ENCODE results near the gene AMER3. TPM values are rescaled to one million over a fixed set of nuclear protein-coding genes. Genes with fewer than 3 reads are reported as not detected.

AMER3 gene
- total and polyA plus RNA-seq, 2 of the 8 experiments (the other 6 are each of a cell fraction or from before 2014, with no cell fraction given): 0.15 to 0.19 TPM

DNA sequence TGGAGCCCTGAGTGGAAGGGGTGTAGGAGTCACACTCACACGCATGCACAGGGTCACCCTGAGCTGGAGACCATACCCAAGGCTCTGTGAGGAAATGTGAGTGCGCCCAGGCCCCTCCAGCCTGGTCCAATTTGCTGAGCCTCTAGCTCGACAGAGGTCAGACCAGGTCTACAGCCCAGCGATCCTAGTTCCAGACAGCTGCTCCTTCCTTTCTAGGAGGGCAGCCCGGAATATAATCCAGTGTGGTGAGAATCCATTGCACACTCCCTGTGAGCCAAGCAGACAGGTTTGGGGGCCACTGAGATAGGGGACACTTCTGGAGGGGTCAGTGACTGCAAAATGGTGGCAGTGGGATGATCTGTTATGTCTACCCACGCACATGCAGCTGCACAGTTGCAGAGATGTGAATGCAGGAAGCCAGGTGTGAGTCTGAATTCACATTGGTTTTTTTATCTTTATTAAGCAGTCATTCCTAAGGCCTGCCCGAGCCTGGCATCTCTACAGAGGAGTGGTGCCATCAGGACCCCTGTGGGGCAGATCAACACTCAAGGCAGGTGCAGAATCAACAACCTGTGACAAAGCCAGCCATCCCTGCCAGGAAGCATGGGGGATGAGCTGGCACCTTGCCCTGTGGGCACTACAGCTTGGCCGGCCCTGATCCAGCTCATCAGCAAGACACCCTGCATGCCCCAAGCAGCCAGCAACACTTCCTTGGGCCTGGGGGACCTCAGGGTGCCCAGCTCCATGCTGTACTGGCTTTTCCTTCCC is 26.6 kb upstream of the AMER3 start, which contains the start of gene GPR148 (continued):
- no peak for TF ChIP-seq KDM4A (IDR thresholded peaks at IDR 0.05; ENCODE audit: low read depth, low read length, severe bottlenecking)
- TF ChIP-seq, protein P1, sequence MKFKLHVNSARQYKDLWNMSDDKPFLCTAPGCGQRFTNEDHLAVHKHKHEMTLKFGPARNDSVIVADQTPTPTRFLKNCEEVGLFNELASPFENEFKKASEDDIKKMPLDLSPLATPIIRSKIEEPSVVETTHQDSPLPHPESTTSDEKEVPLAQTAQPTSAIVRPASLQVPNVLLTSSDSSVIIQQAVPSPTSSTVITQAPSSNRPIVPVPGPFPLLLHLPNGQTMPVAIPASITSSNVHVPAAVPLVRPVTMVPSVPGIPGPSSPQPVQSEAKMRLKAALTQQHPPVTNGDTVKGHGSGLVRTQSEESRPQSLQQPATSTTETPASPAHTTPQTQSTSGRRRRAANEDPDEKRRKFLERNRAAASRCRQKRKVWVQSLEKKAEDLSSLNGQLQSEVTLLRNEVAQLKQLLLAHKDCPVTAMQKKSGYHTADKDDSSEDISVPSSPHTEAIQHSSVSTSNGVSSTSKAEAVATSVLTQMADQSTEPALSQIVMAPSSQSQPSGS (IDR thresholded peaks at IDR 0.05; ENCODE audit: low read length): no peak
- no peak for TF ChIP-seq FOSL1 (IDR thresholded peaks at IDR 0.05; ENCODE audit: insufficient read depth, low read depth, low read length)
- TF ChIP-seq CHD1 (IDR thresholded peaks at IDR 0.05; ENCODE audit: low read depth, low read length): no peak
- TF ChIP-seq ASH2L (IDR thresholded peaks at IDR 0.05; ENCODE audit: low read length): no peak
- no peak for TF ChIP-seq POU5F1 (IDR thresholded peaks at IDR 0.05; ENCODE audit: low read depth, low read length)
- TF ChIP-seq SRF (IDR thresholded peaks at IDR 0.05; ENCODE audit: low read depth, low read length): no peak

All from H1 (cell line).